HepG2 (cell line): Measurements from ENCODE around the gene HNRNPA1L2. TPM values are rescaled to one million over a fixed set of nuclear protein-coding genes. Genes with fewer than 3 reads are reported as not detected.

Experiments
- ATRX ChIP-seq: sonication (generic); formaldehyde crosslinking; IDR thresholded peaks from 2 replicates; pipeline ENCODE4 v1.4.0; 2020; ENCODE audit warnings: missing genetic modification reagents, borderline replicate concordance
- EEA1 ChIP-seq: sonication (generic); formaldehyde crosslinking; IDR thresholded peaks from 2 replicates; pipeline ENCODE4 v1.5.1; 2020; ENCODE audit warnings: mild to moderate bottlenecking, missing genetic modification reagents, borderline replicate concordance
- GABPA ChIP-seq, 2 experiments: IDR thresholded peaks; 2 replicates each; pipeline ENCODE4 v1.6.1; 2011 to 2016; ENCODE audit warnings: low read depth in 2 of 2, low read length in 1 of 2, missing biosample characterization in 1 of 2, missing genetic modification characterization in 1 of 2
- GFI1 ChIP-seq: sonication (generic); formaldehyde crosslinking; IDR thresholded peaks from 2 replicates; pipeline ENCODE4 v1.5.0; 2020; ENCODE audit warnings: missing genetic modification reagents, mild to moderate bottlenecking, borderline replicate concordance
- MIER2 ChIP-seq: IDR thresholded peaks from 2 replicates; pipeline ENCODE4 v1.6.1; 2016; ENCODE audit warnings: missing biosample characterization, missing genetic modification reagents
- MIXL1 ChIP-seq: IDR thresholded peaks from 2 replicates; pipeline ENCODE4 v1.6.1; 2016
- MXD4 ChIP-seq: IDR thresholded peaks from 2 replicates; pipeline ENCODE4 v1.6.1; 2016; ENCODE audit warnings: mild to moderate bottlenecking, missing biosample characterization, missing genetic modification reagents
- NRL ChIP-seq: sonication (generic); formaldehyde crosslinking; IDR thresholded peaks from 2 replicates; pipeline ENCODE4 v1.5.0; 2020; ENCODE audit warnings: missing genetic modification reagents, mild to moderate bottlenecking, moderate library complexity, borderline replicate concordance
- RFX1 ChIP-seq: fragments of 450-650 bp; IDR thresholded peaks from 2 replicates; pipeline ENCODE4 v1.6.1; 2017
- SPEN ChIP-seq: sonication (generic); formaldehyde crosslinking; IDR thresholded peaks from 2 replicates; pipeline ENCODE4 v1.5.1; 2020; ENCODE audit warnings: low read depth, mild to moderate bottlenecking, missing genetic modification reagents
- XBP1 ChIP-seq: sonication (generic); formaldehyde crosslinking; IDR thresholded peaks from 2 replicates; pipeline ENCODE4 v1.5.0; 2020; ENCODE audit warnings: missing genetic modification reagents
- ZKSCAN8 ChIP-seq: IDR thresholded peaks from 2 replicates; pipeline ENCODE4 v1.6.1; 2016; ENCODE audit warnings: borderline replicate concordance, missing genetic modification reagents, missing compliant biosample characterization
- ZNF350 ChIP-seq: sonication (generic); formaldehyde crosslinking; IDR thresholded peaks from 2 replicates; pipeline ENCODE4 v1.4.0; 2020; ENCODE audit warnings: mild to moderate bottlenecking, low read depth, missing genetic modification reagents, borderline replicate concordance
- ZNF354B ChIP-seq: sonication (generic); formaldehyde crosslinking; IDR thresholded peaks from 2 replicates; pipeline ENCODE4 v1.8.0; 2022; ENCODE audit warnings: mild to moderate bottlenecking, missing genetic modification reagents
- ZNF484 ChIP-seq: sonication (generic); formaldehyde crosslinking; IDR thresholded peaks from 2 replicates; pipeline ENCODE4 v1.5.1; 2020; ENCODE audit warnings: mild to moderate bottlenecking, low read depth, missing genetic modification reagents, borderline replicate concordance
- ZSCAN12 ChIP-seq: sonication (generic); formaldehyde crosslinking; IDR thresholded peaks from 2 replicates; pipeline ENCODE4 v1.9.0; 2021; ENCODE audit warnings: mild to moderate bottlenecking, missing genetic modification reagents
- ZZZ3 ChIP-seq: sonication (generic); formaldehyde crosslinking; IDR thresholded peaks from 2 replicates; pipeline ENCODE4 v1.4.0; 2020; ENCODE audit warnings: missing genetic modification reagents, mild to moderate bottlenecking, borderline replicate concordance
- polyA plus RNA-seq, 8 experiments: library from polyadenylated mRNA; depleted of rRNA in 3 of 8; stranded (reverse) in 7 of 8; unstranded in 1 of 8; fragments of >200 nt; fragmentation: Illumina TruSeq in 4 of 8; extraction: Trizol in 4 of 8; gene quantifications; 2 replicates each; pipeline versions ENCODE4 v1.2.1 to v1.2.3, GENCODE V29; 2011 to 2016; ENCODE audit warnings: low read depth in 4 of 8, missing spikeins in 1 of 8, mixed read lengths in 1 of 8; ENCODE audit not compliant: insufficient read depth in 1 of 8
- total RNA-seq, 5 experiments: library from RNA; depleted of rRNA; stranded (reverse); fragments of >200 nt; fragmentation: Illumina TruSeq; extraction: Trizol; gene quantifications; 2 replicates each; pipeline ENCODE4 v1.2.3, GENCODE V29; 2016; ENCODE audit warnings: low read depth in 1 of 5
- TF ChIP-seq, protein P1 (sequence below): sonication (generic); formaldehyde crosslinking; IDR thresholded peaks from 2 replicates; pipeline ENCODE4 v1.5.0; 2020; ENCODE audit warnings: missing genetic modification reagents
- TF ChIP-seq, protein P2 (sequence below), 2 experiments: fragments of 450-650 bp in 1 of 2; sonication (generic) in 1 of 2; formaldehyde crosslinking; IDR thresholded peaks; 2 replicates each; pipeline versions ENCODE4 v1.5.0 to v1.8.0; 2020 to 2022; ENCODE audit warnings: mild to moderate bottlenecking in 1 of 2, missing genetic modification reagents in 1 of 2
- TF ChIP-seq, protein P3 (sequence below): sonication (generic); formaldehyde crosslinking; IDR thresholded peaks from 2 replicates; pipeline ENCODE4 v1.4.0; 2020; ENCODE audit warnings: missing genetic modification reagents

Gene HNRNPA1L2
- total and polyA plus RNA-seq, 2 of the 13 experiments (the other 11 are each of a cell fraction or from before 2014, with no cell fraction given), result 3.6 to 7.1 TPM

DNA sequence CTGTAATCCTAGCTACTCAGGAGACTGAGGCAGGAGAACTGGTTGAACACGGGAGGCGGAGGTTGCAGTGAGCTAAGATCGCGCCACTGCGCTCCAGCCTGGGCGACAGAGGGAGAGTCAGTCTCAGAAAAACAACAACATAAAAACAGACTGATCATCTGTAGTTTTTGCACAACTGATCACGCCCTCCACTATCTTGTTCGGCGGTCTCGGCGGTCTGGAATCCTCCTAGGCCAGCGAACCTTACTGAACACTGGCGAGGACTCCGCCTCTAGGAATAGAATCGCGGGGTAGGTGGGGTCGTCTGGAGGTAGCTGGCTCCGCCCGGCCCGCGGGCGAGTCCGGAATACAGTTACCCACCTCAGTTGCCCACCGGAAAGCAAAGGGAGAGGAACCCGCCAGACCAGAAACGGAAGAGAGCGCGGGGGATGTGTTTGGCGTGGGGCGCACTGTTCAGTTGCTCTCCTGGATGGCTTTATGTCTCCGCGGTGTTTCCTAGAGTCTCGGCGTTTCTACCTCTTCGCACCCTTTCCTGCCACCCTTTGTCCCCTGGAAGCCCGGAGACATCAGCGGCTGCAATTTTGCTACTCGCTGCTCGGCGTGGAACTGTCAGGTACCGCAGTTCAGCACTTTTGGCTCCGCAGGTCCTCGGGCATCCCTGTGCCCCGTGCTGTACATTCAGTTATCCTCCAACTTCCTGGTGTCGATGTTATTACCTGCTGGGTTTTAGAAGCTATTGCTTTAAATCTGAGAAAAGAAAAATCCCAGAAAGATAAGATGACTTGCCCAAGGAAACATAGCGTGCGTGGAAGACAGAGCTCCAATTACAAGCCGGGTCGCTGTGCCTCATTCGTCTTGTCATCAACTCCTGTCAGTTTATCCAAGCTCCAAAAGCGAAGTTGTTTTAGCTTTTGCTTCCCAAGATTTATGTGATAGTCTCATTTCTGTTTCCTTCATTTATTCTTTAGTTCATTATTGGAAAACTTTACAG, 24.9 kb upstream of the HNRNPA1L2 start (continued):
- TF ChIP-seq ZNF484 (CRISPR knock-in tag) (no peak), SPEN (CRISPR knock-in tag) (peak; percentile 92), RFX1 (no peak), ZZZ3 (CRISPR knock-in tag) (peak; percentile 87; the same call in 1 of the 2 replicates), NRL (CRISPR knock-in tag) (0 out of 2 replicates have a peak, but pooled peaks have one; percentile 70), GFI1 (CRISPR knock-in tag) (peak; percentile 23; the same call in 1 of the 2 replicates), ZNF354B (no peak), ZSCAN12 (CRISPR knock-in tag) (no peak), MXD4 (CRISPR knock-in tag) (peak; percentile 65; the same call in 1 of the 2 replicates), MIER2 (peak; percentile 73; the same call in 1 of the 2 replicates), EEA1 (CRISPR knock-in tag) (0 out of 2 replicates have a peak, but pooled peaks have one; percentile 54), ZNF350 (peak; percentile 82; the same call in 1 of the 2 replicates), ZKSCAN8 (CRISPR knock-in tag) (peak; percentile 54; the same call in 1 of the 2 replicates), MIXL1 (CRISPR knock-in tag) (0 out of 2 replicates have a peak, but pooled peaks have one; percentile 24), XBP1 (CRISPR knock-in tag) (no peak), GABPA (IDR thresholded peaks at IDR 0.05; ENCODE audit: low read depth, low read length) (peak; percentile 98), GABPA (CRISPR knock-in tag; IDR thresholded peaks at IDR 0.05; ENCODE audit: low read depth) (peak; percentile 99), ATRX (CRISPR knock-in tag) (no peak)
- TF ChIP-seq, protein P1, sequence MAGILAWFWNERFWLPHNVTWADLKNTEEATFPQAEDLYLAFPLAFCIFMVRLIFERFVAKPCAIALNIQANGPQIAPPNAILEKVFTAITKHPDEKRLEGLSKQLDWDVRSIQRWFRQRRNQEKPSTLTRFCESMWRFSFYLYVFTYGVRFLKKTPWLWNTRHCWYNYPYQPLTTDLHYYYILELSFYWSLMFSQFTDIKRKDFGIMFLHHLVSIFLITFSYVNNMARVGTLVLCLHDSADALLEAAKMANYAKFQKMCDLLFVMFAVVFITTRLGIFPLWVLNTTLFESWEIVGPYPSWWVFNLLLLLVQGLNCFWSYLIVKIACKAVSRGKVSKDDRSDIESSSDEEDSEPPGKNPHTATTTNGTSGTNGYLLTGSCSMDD (CRISPR knock-in tag), result no peak
- TF ChIP-seq, protein P2, sequence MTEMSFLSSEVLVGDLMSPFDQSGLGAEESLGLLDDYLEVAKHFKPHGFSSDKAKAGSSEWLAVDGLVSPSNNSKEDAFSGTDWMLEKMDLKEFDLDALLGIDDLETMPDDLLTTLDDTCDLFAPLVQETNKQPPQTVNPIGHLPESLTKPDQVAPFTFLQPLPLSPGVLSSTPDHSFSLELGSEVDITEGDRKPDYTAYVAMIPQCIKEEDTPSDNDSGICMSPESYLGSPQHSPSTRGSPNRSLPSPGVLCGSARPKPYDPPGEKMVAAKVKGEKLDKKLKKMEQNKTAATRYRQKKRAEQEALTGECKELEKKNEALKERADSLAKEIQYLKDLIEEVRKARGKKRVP (CRISPR knock-in tag; IDR thresholded peaks at IDR 0.05), result peak in 1 of 2 experiments; percentile 30; a peak in 1 of 4 replicates
- TF ChIP-seq, protein P3, sequence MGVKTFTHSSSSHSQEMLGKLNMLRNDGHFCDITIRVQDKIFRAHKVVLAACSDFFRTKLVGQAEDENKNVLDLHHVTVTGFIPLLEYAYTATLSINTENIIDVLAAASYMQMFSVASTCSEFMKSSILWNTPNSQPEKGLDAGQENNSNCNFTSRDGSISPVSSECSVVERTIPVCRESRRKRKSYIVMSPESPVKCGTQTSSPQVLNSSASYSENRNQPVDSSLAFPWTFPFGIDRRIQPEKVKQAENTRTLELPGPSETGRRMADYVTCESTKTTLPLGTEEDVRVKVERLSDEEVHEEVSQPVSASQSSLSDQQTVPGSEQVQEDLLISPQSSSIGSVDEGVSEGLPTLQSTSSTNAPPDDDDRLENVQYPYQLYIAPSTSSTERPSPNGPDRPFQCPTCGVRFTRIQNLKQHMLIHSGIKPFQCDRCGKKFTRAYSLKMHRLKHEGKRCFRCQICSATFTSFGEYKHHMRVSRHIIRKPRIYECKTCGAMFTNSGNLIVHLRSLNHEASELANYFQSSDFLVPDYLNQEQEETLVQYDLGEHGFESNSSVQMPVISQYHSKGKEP, result peak; percentile 71; the same call in 1 of the 2 replicates
